HG02840 (cell line): ENCODE data around the gene PLCXD1.
"Not testable (repeated sequence)": the region's sequence is repeated elsewhere in the genome, so short reads cannot be mapped to it uniquely, and the experiment has no call there.

ENCODE experiments used
- ATAC-seq: cut with Tn5 transposase; IDR thresholded peaks from one replicate; pipeline ENCODE4 v1.9.1; 2021; ENCODE audit warnings: mild to moderate bottlenecking, moderate library complexity, moderate number of reproducible peaks; ENCODE audit not compliant: unreplicated experiment, low FRiP score

The PLCXD1 gene

GRCh38 chrX:314781-315595, 33.8 kb downstream of the PLCXD1 start:
- no peak for ATAC-seq

- ATAC-seq = no peak
Observed at GRCh38 chrX:316351-317325, 35.5 kb downstream of the PLCXD1 start.

GRCh38 chrX:317424-318067, 36.4 kb downstream of the PLCXD1 start:
- no peak for ATAC-seq

- peak; percentile 55 for ATAC-seq
Observed at GRCh38 chrX:318068-318738, 37.0 kb downstream of the PLCXD1 start.

GRCh38 chrX:318739-319578, 37.8 kb downstream of the PLCXD1 start, which contains the start of gene GTPBP6:
Gene GTPBP6 (minus strand): TSS chrX:318796. CDS start chrX:318787, 9 bp downstream.
- peak; percentile 89 for ATAC-seq

GRCh38 chrX:319579-320125, 38.5 kb downstream of the PLCXD1 start:
- no peak for ATAC-seq

- no peak for ATAC-seq
Observed at GRCh38 chrX:320126-320783, 39.1 kb downstream of the PLCXD1 start.

GRCh38 chrX:323721-324628, 42.8 kb downstream of the PLCXD1 start:
- ATAC-seq = no peak

GRCh38 chrX:324664-325063, 43.5 kb downstream of the PLCXD1 start:
- ATAC-seq = not testable (repeated sequence)

GRCh38 chrX:327660-328126, 46.5 kb downstream of the PLCXD1 start:
- no peak for ATAC-seq

GRCh38 chrX:329291-329910, 48.2 kb downstream of the PLCXD1 start:
- no peak for ATAC-seq

- ATAC-seq = not testable (repeated sequence)
Observed at GRCh38 chrX:330141-330725, 49.1 kb downstream of the PLCXD1 start.

- no peak for ATAC-seq
Observed at GRCh38 chrX:330726-331150, 49.6 kb downstream of the PLCXD1 start.

GRCh38 chrX:331151-331824, 50.1 kb downstream of the PLCXD1 start:
- no peak for ATAC-seq

GRCh38 chrX:331825-332495, 50.8 kb downstream of the PLCXD1 start:
- no peak for ATAC-seq
